GM23248 (cell line): ENCODE data around the gene PLD1. TPM values are rescaled to one million over a fixed set of nuclear protein-coding genes. Genes with fewer than 3 reads are reported as not detected.

Source experiments
- DNase-seq: peaks from one replicate; pipeline ENCODE4 v3.0.0-alpha.2; 2015
- H2AFZ ChIP-seq: fragments of 200-600 bp; sonication (generic); 2 replicates; pipeline ENCODE4 v1.6.1; 2016; ENCODE audit warnings: antibody characterized with exemption
- H3F3A ChIP-seq: fragments of 200-600 bp; sonication (generic); 2 replicates; pipeline ENCODE4 v1.6.1; 2016; ENCODE audit warnings: mild to moderate bottlenecking, antibody characterized with exemption, mixed run types; ENCODE audit not compliant: insufficient read depth
- H3K27ac ChIP-seq: fragments of 200-600 bp; sonication (generic); 2 replicates; pipeline ENCODE4 v1.5.1; 2016; ENCODE audit warnings: mild to moderate bottlenecking
- H3K27me3 ChIP-seq: fragments of 200-600 bp; sonication (generic); replicated peaks from 2 replicates; pipeline ENCODE4 v1.6.1; 2016; ENCODE audit warnings: mild to moderate bottlenecking; ENCODE audit not compliant: insufficient read depth
- H3K36me3 ChIP-seq: fragments of 200-600 bp; sonication (generic); 2 replicates; pipeline ENCODE4 v1.6.1; 2016; ENCODE audit warnings: low read depth, mild to moderate bottlenecking
- H3K4me1 ChIP-seq: fragments of 200-600 bp; sonication (generic); 2 replicates; pipeline ENCODE4 v1.6.1; 2016; ENCODE audit warnings: mild to moderate bottlenecking; ENCODE audit not compliant: insufficient read depth
- H3K4me2 ChIP-seq: fragments of 200-600 bp; sonication (generic); one replicate; pipeline ENCODE4 v1.6.1; 2016; ENCODE audit warnings: mild to moderate bottlenecking; ENCODE audit not compliant: unreplicated experiment
- H3K4me3 ChIP-seq: fragments of 200-600 bp; sonication (generic); 2 replicates; pipeline ENCODE4 v1.5.1; 2016; ENCODE audit warnings: mild to moderate bottlenecking
- H3K79me2 ChIP-seq: fragments of 200-600 bp; sonication (generic); 2 replicates; pipeline ENCODE4 v1.6.1; 2016; ENCODE audit warnings: mild to moderate bottlenecking; ENCODE audit not compliant: insufficient read depth
- H3K9ac ChIP-seq: fragments of 200-600 bp; sonication (generic); 2 replicates; pipeline ENCODE4 v1.6.1; 2016; ENCODE audit warnings: mild to moderate bottlenecking
- H3K9me2 ChIP-seq: fragments of 200-600 bp; sonication (generic); 2 replicates; pipeline ENCODE4 v1.6.1; 2016; ENCODE audit warnings: mixed run types, mild to moderate bottlenecking, moderate library complexity; ENCODE audit not compliant: insufficient read depth
- H3K9me3 ChIP-seq: fragments of 200-600 bp; sonication (generic); one replicate; pipeline ENCODE4 v1.6.1; 2017; ENCODE audit warnings: low read depth
- H4K20me1 ChIP-seq: fragments of 200-600 bp; sonication (generic); 2 replicates; pipeline ENCODE4 v1.6.0; 2016; ENCODE audit not compliant: insufficient read depth
- EZH2 ChIP-seq: fragments of 200-600 bp; sonication (generic); IDR thresholded peaks from 2 replicates; pipeline ENCODE4 v1.6.1; 2018; ENCODE audit warnings: antibody characterized with exemption, mild to moderate bottlenecking; ENCODE audit not compliant: insufficient read depth, poor library complexity, severe bottlenecking
- EZH2phosphoT487 ChIP-seq: fragments of 200-600 bp; sonication (generic); IDR thresholded peaks from 2 replicates; pipeline ENCODE4 v1.6.1; 2018; ENCODE audit warnings: antibody characterized with exemption, moderate library complexity, mild to moderate bottlenecking, low read depth; ENCODE audit not compliant: insufficient read depth
- WGBS, 2 experiments: methylation state at CpG; one replicate each; pipeline ENCODE4 v1.1.6; 2015 to 2017; ENCODE audit warnings: low lambda C conversion rate in 2 of 2, low coverage in 1 of 2; ENCODE audit errors: missing lambda C conversion rate in 2 of 2; 5-methylcytosine and 5-hydroxymethylcytosine counted together
- in situ Hi-C: fragments of 300-500 bp; cut with MboI; formaldehyde crosslinking; loops from 2 replicates; pipeline ENCODE4 v1.15.0; 2020
- polyA plus RNA-seq: library from polyadenylated mRNA; unstranded; fragments of >200 nt; fragmentation: Nextera tagmentation; extraction: Ambion mirVana; gene quantifications from 2 replicates; pipeline ENCODE4 v1.2.1, GENCODE V29; 2016
- total RNA-seq: library from RNA; depleted of rRNA; stranded (reverse); fragments of >200 nt; shearing (Covaris generic); gene quantifications from 2 replicates; pipeline ENCODE4 v1.2.3, GENCODE V29; 2014

Gene PLD1
- total and polyA plus RNA-seq, 2 experiments from 2014 or later = 3.0 to 4.6 TPM

GRCh38 chr3:171824116-171824515, 13.8 kb upstream of the PLD1 start:
- no peak overlapping the region for H3K4me3 ChIP-seq
- in situ Hi-C loops = no loop called here
- no peaks in the 10 kb centered on the region for H3K79me2 ChIP-seq
- H3K9me3 ChIP-seq = no peaks in the 10 kb centered on the region
- H3K4me2 ChIP-seq = no peak overlapping the region
- no peaks in the 10 kb centered on the region for H4K20me1 ChIP-seq
- no peaks in the 10 kb centered on the region for H3K9me2 ChIP-seq
- H3K27ac ChIP-seq = no peak overlapping the region
- peaks cover 13% of the 10 kb centered on the region for H3F3A ChIP-seq
- peaks cover 13% of the 10 kb centered on the region for H3K4me1 ChIP-seq
- no peak for DNase-seq
- H3K36me3 ChIP-seq = no peaks in the 10 kb centered on the region
- 41 to 42% methylated on average over 6 of the region's 6 CpGs for WGBS, 2 experiments
- no peak overlapping the region for H3K9ac ChIP-seq
- TF ChIP-seq EZH2 = no peak
- no peak for TF ChIP-seq EZH2phosphoT487
- H2AFZ ChIP-seq = no peak overlapping the region
- no peaks in the 10 kb centered on the region for H3K27me3 ChIP-seq

GRCh38 chr3:171822431-171823106, 12.3 kb upstream of the PLD1 start:
- Histone ChIP-seq H3K27ac (no peak overlapping the region), H3K9ac (no peak overlapping the region), H3K27me3 (no peaks in the 10 kb centered on the region), H3F3A (peaks cover 13% of the 10 kb centered on the region), H3K4me2 (no peak overlapping the region), H3K4me3 (no peak overlapping the region), H3K9me3 (no peaks in the 10 kb centered on the region), H3K36me3 (no peaks in the 10 kb centered on the region), H3K79me2 (no peaks in the 10 kb centered on the region), H3K9me2 (no peaks in the 10 kb centered on the region), H3K4me1 (peaks cover 13% of the 10 kb centered on the region), H4K20me1 (no peaks in the 10 kb centered on the region), H2AFZ (no peak overlapping the region)
- no peak for TF ChIP-seq EZH2phosphoT487
- no peak for TF ChIP-seq EZH2
- in situ Hi-C loops = no loop called here
- DNase-seq = no peak
- 81 to 83% methylated on average over 4 of the region's 4 CpGs for WGBS, 2 experiments

- H3K4me1 ChIP-seq = peaks cover 13% of the 10 kb centered on the region
- H3F3A ChIP-seq = peaks cover 13% of the 10 kb centered on the region
- H3K4me2 ChIP-seq = no peak overlapping the region
- H3K27me3 ChIP-seq = no peaks in the 10 kb centered on the region
- no peak overlapping the region for H3K27ac ChIP-seq
- 53 to 72% methylated on average over 2 of the region's 2 CpGs for WGBS, 2 experiments
- no peaks in the 10 kb centered on the region for H3K79me2 ChIP-seq
- TF ChIP-seq EZH2 (no peak), EZH2phosphoT487 (no peak)
- H4K20me1 ChIP-seq = no peaks in the 10 kb centered on the region
- in situ Hi-C loops = no loop called here
- H2AFZ ChIP-seq = no peak overlapping the region
- DNase-seq = no peak
- H3K9me2 ChIP-seq = no peaks in the 10 kb centered on the region
- H3K9me3 ChIP-seq = no peaks in the 10 kb centered on the region
- H3K9ac ChIP-seq = no peak overlapping the region
- no peaks in the 10 kb centered on the region for H3K36me3 ChIP-seq
- no peak overlapping the region for H3K4me3 ChIP-seq
Observed at GRCh38 chr3:171821778-171822358, 11.6 kb upstream of the PLD1 start.

GRCh38 chr3:171821044-171821443, 10.8 kb upstream of the PLD1 start:
- Histone ChIP-seq H3K36me3 (no peaks in the 10 kb centered on the region), H3K79me2 (no peaks in the 10 kb centered on the region), H3K9me3 (no peaks in the 10 kb centered on the region), H3F3A (peaks cover 10% of the 10 kb centered on the region; the same call in 1 of the 2 replicates), H3K27me3 (no peaks in the 10 kb centered on the region), H2AFZ (no peak overlapping the region), H4K20me1 (no peaks in the 10 kb centered on the region), H3K9me2 (no peaks in the 10 kb centered on the region), H3K9ac (no peak overlapping the region), H3K4me2 (no peak overlapping the region), H3K4me3 (no peak overlapping the region), H3K27ac (no peak overlapping the region), H3K4me1 (peaks cover 13% of the 10 kb centered on the region)
- no peak for DNase-seq
- TF ChIP-seq EZH2 (no peak), EZH2phosphoT487 (no peak)
- in situ Hi-C loops = no loop called here
- 93 to 94% methylated on average over 3 of the region's 3 CpGs for WGBS, 2 experiments
